ENCODE data around the gene OTULIN.

Gene OTULIN

DNA sequence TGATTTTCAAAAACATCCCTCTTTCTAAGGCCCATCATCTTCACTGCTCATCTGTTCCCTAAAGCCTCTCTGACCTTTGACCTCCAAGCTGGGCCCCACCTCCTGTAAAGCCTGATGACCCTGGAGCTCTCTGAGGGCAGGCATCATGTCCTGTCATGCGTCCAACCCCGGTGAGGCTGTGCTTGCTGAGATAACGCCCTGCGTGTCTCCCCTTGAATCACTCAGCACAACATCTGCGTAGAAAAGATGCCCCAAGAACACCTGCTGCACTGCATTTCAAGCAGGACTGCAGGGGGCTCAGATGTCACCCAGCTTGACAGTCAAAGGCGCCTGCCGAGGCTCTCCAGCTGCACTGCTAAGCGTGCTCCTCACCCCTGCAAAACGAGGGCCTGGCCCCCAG is 78.0 kb downstream of the OTULIN start:
- peaks cover 58% of the 10 kb centered on the region for H3K4me1 Mint-ChIP-seq
- H3K4me3 Mint-ChIP-seq, result no peak overlapping the region
- TF ChIP-seq, protein P1, sequence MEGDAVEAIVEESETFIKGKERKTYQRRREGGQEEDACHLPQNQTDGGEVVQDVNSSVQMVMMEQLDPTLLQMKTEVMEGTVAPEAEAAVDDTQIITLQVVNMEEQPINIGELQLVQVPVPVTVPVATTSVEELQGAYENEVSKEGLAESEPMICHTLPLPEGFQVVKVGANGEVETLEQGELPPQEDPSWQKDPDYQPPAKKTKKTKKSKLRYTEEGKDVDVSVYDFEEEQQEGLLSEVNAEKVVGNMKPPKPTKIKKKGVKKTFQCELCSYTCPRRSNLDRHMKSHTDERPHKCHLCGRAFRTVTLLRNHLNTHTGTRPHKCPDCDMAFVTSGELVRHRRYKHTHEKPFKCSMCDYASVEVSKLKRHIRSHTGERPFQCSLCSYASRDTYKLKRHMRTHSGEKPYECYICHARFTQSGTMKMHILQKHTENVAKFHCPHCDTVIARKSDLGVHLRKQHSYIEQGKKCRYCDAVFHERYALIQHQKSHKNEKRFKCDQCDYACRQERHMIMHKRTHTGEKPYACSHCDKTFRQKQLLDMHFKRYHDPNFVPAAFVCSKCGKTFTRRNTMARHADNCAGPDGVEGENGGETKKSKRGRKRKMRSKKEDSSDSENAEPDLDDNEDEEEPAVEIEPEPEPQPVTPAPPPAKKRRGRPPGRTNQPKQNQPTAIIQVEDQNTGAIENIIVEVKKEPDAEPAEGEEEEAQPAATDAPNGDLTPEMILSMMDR (IDR thresholded peaks at IDR 0.05), result no peak
- peak overlapping the region; percentile 37 for H3K27ac Mint-ChIP-seq
- peaks cover 10% of the 10 kb centered on the region for H3K27me3 Mint-ChIP-seq (ENCODE audit: low read depth, poor library complexity)
- H3K36me3 Mint-ChIP-seq (ENCODE audit: low read depth), result no peaks in the 10 kb centered on the region
- H3K9me3 Mint-ChIP-seq, result no peaks in the 10 kb centered on the region
- DNase-seq, result no peak

DNA sequence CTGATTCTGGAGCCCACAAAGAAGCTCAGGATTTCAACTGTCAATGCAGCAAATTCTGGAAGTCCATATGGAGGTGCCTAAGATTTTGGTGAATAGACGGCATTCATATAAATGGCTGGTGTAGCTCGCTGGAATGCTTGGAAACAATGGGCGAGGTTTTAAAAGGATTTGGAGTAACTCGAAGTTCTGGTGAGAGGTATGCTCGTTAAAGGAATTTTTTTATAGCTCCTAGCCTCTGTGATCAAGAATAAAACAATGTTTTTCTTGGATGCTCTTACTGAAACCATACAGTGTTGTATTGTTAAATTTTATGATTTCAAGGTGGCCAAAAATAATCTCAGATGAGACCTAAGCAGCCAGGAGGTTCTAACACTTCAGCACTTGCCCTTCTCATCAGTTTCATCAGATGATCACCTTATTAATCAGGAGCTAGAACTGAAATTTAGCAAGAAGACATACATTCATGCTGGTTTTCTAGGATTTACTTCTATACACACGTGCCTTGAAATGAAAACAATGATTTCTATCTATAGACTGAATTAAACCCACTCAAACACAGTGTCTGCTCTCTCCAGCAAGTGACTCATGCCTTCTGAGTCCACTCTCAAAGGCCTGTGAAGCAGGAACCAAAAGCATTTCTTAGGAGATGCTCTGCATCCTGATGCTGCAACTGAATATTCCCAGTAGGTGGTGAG is 79.2 kb downstream of the OTULIN start:
- Mint-ChIP-seq H3K27me3 (ENCODE audit: low read depth, poor library complexity) (peaks cover 10% of the 10 kb centered on the region), H3K36me3 (ENCODE audit: low read depth) (no peaks in the 10 kb centered on the region), H3K4me3 (no peak overlapping the region), H3K9me3 (no peaks in the 10 kb centered on the region), H3K4me1 (peaks cover 53% of the 10 kb centered on the region), H3K27ac (peak overlapping the region; percentile 47)
- TF ChIP-seq, protein P1 (IDR thresholded peaks at IDR 0.05), result no peak
- DNase-seq, result no peak

DNA sequence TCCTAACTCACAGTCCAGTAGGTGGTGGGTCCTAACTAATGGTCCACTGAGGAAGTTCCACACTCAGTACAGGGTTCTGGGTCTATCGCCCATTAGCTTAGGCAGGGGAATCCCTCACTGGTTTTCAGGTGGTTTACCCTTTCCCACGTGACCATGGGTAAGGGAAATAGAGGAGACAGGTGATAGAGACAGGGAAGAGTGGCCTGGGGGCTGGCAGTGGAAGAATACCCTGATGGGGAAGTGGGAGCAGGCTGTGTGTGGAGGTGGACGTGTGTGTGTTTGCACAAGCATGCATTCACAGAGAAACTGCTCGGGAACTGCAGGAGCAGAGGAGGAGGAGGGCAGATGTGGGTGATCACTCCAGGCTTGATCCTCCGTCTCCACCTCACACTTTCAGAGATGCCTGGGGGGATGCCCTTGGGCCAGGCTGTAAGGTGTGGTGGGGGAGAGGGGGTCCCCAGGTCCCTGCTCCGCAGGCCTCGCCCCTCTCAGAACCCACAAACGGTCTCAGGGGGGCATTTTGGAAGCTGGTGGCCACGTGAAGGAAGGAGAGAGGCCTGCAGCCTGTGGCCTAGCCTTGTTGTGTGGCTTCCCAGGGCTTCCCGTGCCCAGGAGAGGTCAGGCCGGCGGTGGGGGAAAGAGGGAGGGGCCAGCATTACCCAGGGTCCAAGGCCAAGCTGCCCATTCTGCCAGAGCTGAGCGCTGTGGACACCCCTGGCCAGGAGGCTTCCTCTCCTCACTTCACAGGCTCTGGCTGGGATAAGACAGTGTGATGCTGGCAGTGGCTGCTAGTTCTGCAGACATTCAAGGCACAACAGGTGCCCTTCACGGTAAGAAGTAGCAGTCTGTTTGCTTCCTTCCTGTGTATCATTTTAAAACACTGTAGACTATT is 80.0 kb downstream of the OTULIN start:
- Mint-ChIP-seq H3K36me3 (ENCODE audit: low read depth) (no peaks in the 10 kb centered on the region), H3K27me3 (ENCODE audit: low read depth, poor library complexity) (peaks cover 10% of the 10 kb centered on the region), H3K27ac (peak overlapping the region; percentile 47), H3K4me3 (no peak overlapping the region), H3K4me1 (peaks cover 56% of the 10 kb centered on the region), H3K9me3 (no peaks in the 10 kb centered on the region)
- no peak for DNase-seq
- TF ChIP-seq, protein P1 (IDR thresholded peaks at IDR 0.05), result no peak

DNA sequence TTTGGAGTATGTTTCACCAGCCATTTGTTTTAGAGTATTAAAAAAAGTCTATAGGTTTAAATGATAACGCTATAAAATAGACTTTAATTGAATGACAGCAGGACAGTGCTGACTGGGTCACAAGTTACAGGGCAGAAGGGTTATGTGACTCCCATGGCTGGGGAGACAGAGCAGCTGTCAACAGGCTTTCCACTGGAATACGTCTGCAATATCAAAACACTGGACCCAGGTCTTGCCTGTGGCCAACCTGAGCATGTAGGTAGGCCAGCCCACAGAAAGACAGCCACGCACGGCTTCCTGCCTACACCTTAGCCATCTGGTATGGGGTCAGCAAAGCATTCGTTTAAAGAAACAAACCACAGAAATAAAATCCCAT is 80.7 kb downstream of the OTULIN start:
- H3K4me1 Mint-ChIP-seq, result peaks cover 50% of the 10 kb centered on the region
- DNase-seq, result no peak
- H3K4me3 Mint-ChIP-seq, result no peak overlapping the region
- no peaks in the 10 kb centered on the region for H3K9me3 Mint-ChIP-seq
- no peak overlapping the region for H3K27ac Mint-ChIP-seq
- no peaks in the 10 kb centered on the region for H3K36me3 Mint-ChIP-seq (ENCODE audit: low read depth)
- peaks cover 11% of the 10 kb centered on the region for H3K27me3 Mint-ChIP-seq (ENCODE audit: low read depth, poor library complexity)
- TF ChIP-seq, protein P1 (IDR thresholded peaks at IDR 0.05), result no peak

DNA sequence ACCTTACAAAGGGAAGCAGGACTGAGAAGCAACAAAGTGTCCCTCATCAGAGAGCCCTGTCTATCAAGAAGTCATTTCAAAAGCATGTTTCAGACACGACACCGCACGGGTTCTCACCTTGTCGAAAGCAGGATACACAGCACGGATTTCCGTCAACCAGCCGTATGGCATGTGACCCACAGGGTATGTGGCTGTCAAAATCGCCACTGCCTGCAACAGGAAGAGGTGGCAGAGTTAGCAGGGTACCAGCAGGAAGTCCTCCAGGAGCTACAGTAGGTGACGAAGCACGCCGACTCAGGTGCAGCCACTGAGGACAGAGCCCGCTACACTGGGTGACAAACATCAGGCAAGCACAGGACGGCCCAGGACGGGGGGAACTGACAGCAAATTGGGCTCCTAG is 81.2 kb downstream of the OTULIN start:
- Mint-ChIP-seq H3K36me3 (ENCODE audit: low read depth) (no peaks in the 10 kb centered on the region), H3K4me3 (no peak overlapping the region), H3K9me3 (no peaks in the 10 kb centered on the region)

More for the DNA sequence above, 81.2 kb downstream of the OTULIN start:
- Mint-ChIP-seq H3K27me3 (ENCODE audit: low read depth, poor library complexity) (peaks cover 14% of the 10 kb centered on the region), H3K27ac (no peak overlapping the region), H3K4me1 (peaks cover 45% of the 10 kb centered on the region)
- TF ChIP-seq, protein P1 (IDR thresholded peaks at IDR 0.05), result no peak
- DNase-seq, result no peak

Data from nephron progenitor cell (in vitro differentiated cells).